ENCODE results near the gene MAMSTR.

DNA sequence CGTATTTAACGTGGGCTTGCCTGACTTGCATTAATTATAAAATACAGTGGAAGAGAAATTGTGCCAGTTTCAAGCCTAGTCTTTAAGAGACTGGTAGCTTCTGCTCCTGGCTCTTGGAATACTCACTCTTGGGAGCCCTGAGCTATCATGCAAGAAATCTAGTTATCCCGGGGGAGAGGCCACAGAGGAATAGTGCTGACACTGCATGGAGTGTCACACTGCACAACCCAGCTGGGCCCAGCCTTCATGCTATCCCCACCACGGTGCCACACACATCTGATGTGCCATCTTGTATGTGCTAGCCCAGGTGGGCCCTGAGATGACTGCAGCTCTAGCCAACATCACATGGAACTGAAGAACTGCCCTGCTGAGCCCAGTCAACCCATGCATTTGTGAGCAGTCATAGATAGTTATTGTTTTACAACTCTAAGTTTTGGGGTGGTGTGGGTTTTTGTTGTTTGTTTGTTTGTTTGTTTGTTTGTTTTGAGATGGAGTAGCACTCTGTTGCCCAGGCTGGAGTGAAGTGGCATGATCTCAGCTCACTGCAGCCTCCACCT, 8.3 kb downstream of the MAMSTR start:
- no peak for TF ChIP-seq CTCF (optimal IDR thresholded peaks at IDR 0.05 in 1 of 3, IDR thresholded peaks at IDR 0.05 in 1 of 3, conservative IDR thresholded peaks at IDR 0.05 in 1 of 3; ENCODE audit: extremely low read depth in 1 of 3, insufficient read depth in 2 of 3, low read length in 3 of 3)
- no peak for TF ChIP-seq EZH2 (IDR thresholded peaks at IDR 0.05; ENCODE audit: low read length)
